Left colon (tissue), 2 donors: Measurements from ENCODE around the gene CHEK1. TPM values are rescaled to one million over a fixed set of nuclear protein-coding genes. Genes with fewer than 3 reads are reported as not detected.
A peak's percentile ranks its signal among the peaks of the same experiment; 100 is the strongest.
"Not testable (repeated sequence)": the region's sequence is repeated elsewhere in the genome, so short reads cannot be mapped to it uniquely, and the experiment has no call there.

ENCODE experiments used
- ATAC-seq: fragments of 200-7000 bp; cut with Tn5 transposase; one replicate; pipeline ENCODE4 v1.9.1; 2020; ENCODE audit warnings: mild to moderate bottlenecking, moderate library complexity
- DNase-seq, 2 donors: peaks; one replicate each; pipeline ENCODE4 v3.0.0-alpha.2; 2020
- intact Hi-C, 2 donors: fragments of 100-400 bp; cut with DNase I in 1 of 2; cut with micrococcal nuclease in 1 of 2; formaldehyde crosslinking; loops; one replicate each; pipeline versions ENCODE4 v1.11.2 to v1.14.0; 2022; cut with DNase I, micrococcal nuclease
- total RNA-seq, 2 donors: library from RNA; stranded (reverse); fragmentation: NEBNext Ultra II Directional; extraction: Animal tissue kit (Norgen Biotek cat#: 25700); gene quantifications; one replicate each; pipeline ENCODE4 v1.2.1, GENCODE V29; 2021
- donor health status: DM: no; HTN: no; CAD: no.
- donor health status: DM: yes; HTN: yes; CAD: no.

The CHEK1 gene
- total RNA-seq, 2 donors from 2014 or later = 6.6 to 15.0 TPM

DNA sequence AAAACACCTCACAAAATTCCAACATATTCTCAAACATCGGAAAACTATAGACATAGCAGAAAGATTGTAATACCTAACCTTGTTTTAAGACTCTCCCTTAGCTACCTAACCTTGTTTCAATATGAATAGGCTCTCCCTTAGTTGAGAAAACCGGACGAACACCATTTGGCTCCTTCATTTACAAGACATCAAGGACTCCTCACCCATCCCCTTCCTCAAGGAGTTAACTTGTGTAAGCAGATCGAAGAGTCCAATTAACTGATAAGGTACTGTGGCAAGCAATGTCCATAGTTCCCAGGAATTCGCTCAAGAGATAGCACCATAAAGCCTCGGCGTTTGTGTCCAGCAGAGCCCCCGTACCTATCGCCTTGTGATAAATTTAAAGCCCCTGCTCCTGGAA, 60.3 kb downstream of the CHEK1 start:
- no peak for DNase-seq
- intact Hi-C loops = no loop called here
- ATAC-seq = no peak

DNA sequence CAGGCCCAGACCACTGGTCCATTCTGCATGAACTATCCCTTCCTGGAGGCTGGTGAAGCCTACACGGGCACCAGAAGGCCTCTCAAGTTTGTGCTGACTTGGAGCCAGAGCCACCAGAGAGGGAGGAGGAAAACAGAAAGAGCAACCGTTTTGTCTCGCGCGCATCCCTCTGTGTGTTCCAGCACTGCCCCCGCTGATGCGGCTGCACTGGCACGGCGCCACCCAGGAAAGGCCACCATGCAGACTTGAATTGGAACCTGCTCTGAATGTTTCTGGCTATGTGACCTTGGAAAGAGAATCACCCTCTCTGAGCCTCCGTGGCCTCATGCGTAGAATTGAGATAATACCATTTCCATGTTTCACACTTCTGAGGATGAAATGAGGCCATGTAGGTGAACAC, 63.1 kb downstream of the CHEK1 start:
- intact Hi-C loops = no loop called here
- no peak for DNase-seq
- no peak for ATAC-seq

- intact Hi-C loops = no loop called here
- ATAC-seq = no peak
- DNase-seq = no peak
These were observed 63.7 kb downstream of the CHEK1 start for GRCh38 chr11:125688632-125689031.

- no peak for DNase-seq
- ATAC-seq = no peak
- intact Hi-C loops = no loop called here
These were observed 64.4 kb downstream of the CHEK1 start for GRCh38 chr11:125689274-125689859.

- DNase-seq (no peak), ATAC-seq (no peak)
These were observed 65.0 kb downstream of the CHEK1 start for GRCh38 chr11:125690006-125690405.

DNA sequence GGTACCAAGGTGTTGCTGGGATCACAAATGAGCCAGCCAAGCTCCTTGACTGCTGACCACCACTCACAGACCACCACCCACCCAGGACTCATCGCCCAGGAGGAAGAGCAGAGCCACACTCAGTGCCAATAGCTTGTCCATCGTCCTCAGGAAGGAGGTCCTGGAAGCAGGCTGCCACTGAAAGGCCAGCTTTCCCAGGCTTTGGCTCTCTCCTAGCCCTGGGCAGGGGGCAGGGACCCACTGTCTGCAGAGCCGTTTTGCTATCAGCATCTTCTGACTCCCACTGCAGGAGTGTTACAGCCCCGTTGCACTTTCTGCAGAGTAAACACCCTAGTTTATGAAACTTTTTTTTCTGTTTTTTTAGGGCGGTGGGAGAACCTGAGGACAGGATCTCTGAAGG, 67.9 kb downstream of the CHEK1 start:
- intact Hi-C loops = no loop called here
- no peak for ATAC-seq
- DNase-seq = no peak

More at GRCh38 chr11:125690006-125690405, 65.0 kb downstream of the CHEK1 start:
- intact Hi-C loops = no loop called here

DNA sequence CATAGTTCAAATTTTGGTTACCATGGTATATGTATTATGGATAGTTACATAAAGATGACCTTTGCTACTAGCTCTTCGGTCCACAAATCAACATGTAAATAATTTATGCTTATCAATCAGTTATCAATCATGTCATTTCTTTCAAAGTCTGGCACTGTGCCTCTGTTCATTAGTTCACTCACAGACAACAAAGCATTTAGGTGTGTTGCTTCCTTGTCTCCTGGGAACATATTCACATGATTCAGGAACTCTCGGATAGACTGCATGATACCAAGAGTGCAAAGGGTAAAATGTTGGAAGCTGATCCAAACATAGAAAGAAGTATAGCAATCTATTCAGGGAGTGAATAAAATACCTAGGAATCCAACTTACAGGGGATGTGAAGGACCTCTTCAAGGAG, 70.0 kb downstream of the CHEK1 start:
- peak; percentile 48 for ATAC-seq
- intact Hi-C loops = no loop called here
- no peak for DNase-seq

DNA sequence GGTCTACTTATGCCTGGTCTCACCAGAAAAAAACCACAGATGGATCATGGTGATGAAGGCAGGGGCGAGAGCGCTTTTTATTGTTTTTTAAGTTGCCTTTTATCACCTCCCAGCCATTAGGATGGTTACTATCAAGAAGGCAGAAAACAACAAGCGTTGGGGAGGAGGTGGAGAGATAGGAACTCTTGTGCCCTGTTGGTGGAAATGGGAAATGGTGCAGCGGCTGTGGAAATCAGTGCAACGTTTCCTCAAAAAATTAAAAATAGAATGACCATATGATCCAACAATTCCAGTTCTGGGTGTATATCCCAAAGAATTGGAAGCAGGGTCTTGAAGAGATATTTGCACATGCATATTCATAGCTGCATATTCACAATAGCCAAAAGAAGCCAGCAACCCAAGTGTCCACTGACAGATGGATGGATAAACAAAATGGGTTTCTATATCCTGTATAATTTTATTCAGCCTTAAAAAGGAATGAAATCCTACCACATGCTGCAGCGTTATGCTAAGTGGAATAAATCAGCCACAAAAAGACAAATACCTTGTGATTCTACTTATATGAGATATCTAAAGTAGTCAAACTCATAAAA, 76.2 kb downstream of the CHEK1 start:
- DNase-seq (no peak), ATAC-seq (no peak)

GRCh38 chr11:125701858-125702621, 77.1 kb downstream of the CHEK1 start:
- intact Hi-C loops = no loop called here
- DNase-seq (no peak), ATAC-seq (no peak)

More for the DNA sequence above, 76.2 kb downstream of the CHEK1 start:
- intact Hi-C loops = no loop called here

DNA sequence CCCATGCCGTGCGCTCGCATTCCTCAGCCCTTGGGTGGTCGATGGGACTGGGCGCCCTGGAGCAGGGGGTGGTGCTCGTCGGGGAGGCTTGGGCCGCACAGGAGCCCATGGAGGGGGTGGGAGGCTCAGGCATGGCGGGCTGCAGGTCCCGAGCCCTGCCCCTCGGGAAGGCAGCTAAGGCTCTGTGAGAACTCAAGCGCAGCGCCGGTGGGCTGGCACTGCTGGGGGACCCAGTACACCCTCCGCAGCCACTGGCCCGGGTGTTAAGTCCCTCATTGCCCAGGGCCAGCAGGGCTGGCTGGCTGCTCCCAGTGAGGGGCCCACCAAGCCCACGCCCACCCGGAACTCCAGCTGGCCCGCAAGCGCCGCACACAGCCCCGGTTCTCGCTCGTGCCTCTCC, 79.7 kb downstream of the CHEK1 start:
- intact Hi-C loops, ATAC-seq, DNase-seq: not testable (repeated sequence)

GRCh38 chr11:125720781-125721180, 95.8 kb downstream of the CHEK1 start:
- intact Hi-C loops = no loop called here
- ATAC-seq = no peak
- DNase-seq = no peak

GRCh38 chr11:125724125-125724524, 99.2 kb downstream of the CHEK1 start:
- DNase-seq (no peak), ATAC-seq (no peak)
- intact Hi-C loops = no loop called here

Other genes with a start within 250 kb of the CHEK1 start
- 1 to 10 TPM; 2.5 to 6.0 TPM for gene FEZ1, start 128.9 kb upstream of the CHEK1 start, total RNA-seq
- gene EI24, start 55.7 kb upstream of the CHEK1 start, total RNA-seq = 10 to 100 TPM; 71.9 to 85.1 TPM
- 100 to 1,000 TPM in 1 of 2 donors, 10 to 100 TPM in 1; 97.1 to 118 TPM for gene STT3A, start 32.3 kb upstream of the CHEK1 start, total RNA-seq
- gene ACRV1, start 55.7 kb downstream of the CHEK1 start, total RNA-seq = not detected
- not detected for gene PATE1, start 121.1 kb downstream of the CHEK1 start, total RNA-seq
- not detected for gene PATE2, start 153.7 kb downstream of the CHEK1 start, total RNA-seq
- gene PATE3, start 163.0 kb downstream of the CHEK1 start, total RNA-seq = not detected
- gene PATE4, start 208.2 kb downstream of the CHEK1 start, total RNA-seq = not detected